Stimulated activated CD4-positive, alpha-beta T cell treated with anti-CD3 and anti-CD28 coated beads, Interleukin-4, amount 100 ng/mL, for 48 hours (primary cell): ENCODE measurements around the gene MGMT.

Source experiments
- DNase-seq, 2 donors: peaks; one replicate each; pipeline ENCODE4 v3.0.0-alpha.2; 2020; ENCODE audit warnings: low read depth in 2 of 2

The MGMT gene

DNA sequence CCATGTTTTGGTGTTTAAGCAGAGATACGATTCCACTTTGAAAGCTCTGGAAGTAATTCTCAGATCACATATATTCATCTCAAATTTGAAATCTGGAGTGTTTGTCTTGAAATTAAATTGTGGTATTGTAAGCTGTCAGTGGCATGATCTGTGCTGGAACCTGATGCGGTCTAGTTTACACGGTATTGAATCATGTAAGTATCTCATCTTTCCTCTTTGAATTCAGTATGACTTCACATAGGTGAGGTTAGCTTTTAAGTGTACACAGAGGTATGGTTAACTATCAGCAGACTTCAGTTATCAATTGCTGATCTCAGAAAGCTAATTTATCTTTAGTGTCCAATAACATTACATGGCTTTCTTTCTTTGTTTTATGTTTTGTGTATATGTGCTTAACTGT lies 155.2 kb downstream of the MGMT start:
- no peak for DNase-seq

DNA sequence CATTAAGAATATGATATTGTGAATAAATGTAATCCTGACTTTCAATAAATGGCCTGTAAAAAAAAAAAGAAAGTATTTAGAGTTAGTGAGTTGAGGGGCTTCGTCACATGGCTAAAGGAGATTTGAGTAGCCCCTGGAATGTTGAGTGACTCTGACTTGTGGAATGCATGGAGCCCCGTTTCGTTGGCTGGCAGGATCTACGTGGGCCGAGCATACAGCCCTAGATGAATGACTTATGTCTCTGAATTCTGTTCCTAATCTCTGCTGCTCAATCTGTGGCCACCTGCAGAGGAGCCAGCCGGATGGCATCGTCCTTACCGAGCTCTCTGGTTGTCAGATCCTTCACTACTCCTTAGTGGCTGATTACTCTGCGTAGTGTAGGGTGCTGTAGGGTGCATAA lies 155.7 kb downstream of the MGMT start:
- no peak for DNase-seq

DNA sequence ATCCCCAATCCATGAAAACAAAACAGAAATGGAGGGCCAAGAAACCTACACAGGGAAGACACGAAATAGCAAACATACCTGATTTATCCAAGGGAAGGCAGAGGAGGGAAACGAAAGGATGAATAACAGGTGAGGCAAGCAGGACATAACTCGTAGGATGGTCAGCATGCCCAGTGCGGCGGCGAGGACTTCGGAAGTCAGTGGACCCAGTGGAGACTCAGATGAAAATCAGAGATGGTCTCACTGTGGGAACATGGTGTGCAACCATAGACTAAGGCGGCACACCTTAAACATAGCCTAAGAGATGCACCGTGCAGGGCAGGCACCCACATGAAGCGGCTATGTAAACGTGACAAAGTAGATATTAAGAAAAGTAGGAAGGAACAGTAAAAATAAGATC lies 157.5 kb downstream of the MGMT start:
- no peak for DNase-seq

- DNase-seq, result no peak
Observed at GRCh38 chr10:129626309-129626708, 159.3 kb downstream of the MGMT start.

DNA sequence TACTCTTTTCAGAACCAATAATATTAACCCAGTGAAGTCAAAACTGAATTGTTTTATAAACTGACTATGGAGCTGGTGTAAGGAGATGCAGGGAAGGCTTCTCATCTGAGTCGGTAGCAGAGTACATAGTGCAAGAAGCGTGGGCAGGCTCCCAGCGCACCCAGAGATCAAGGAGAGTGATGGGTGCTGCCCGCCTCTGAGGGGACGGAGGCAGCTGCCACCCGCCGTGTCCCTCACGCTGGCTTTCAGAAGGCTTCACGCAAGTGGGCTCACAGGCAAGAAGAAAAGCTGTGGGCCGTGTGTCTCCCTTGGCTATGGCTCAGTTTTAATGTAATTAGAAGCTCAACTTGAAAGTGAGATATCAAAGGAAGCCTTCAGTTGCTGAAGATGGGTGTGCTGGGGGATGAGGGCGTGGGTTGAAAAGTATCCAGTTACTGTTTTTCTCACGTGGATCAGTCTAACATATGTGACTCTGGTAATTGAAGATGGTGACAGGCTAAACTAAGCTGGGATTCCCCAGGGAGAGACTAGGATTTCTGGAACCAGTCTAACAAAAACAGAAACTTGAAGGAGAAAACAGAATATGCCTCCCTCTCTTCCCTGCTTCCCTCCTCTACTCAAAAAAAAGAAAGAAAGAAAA lies 159.9 kb downstream of the MGMT start:
- DNase-seq, result no peak

DNA sequence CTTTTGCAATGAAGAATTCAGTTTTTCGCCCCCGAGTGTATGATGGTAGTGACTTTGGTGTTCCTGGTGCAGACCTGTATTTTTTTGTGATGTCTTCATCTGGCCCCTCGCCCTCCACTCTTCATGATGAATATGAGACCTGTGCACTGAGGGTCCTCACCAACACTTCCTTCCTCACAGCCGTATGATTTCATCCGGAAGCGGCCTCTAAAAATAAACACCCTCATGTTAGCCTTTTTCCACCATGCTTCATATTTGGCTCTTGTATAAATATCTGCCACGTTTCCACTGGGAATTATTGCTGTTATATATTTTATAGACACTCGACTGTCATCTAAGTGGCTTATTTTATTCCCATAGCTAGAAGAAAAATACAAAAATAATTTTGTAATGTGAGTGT lies 160.4 kb downstream of the MGMT start:
- DNase-seq, result no peak

DNA sequence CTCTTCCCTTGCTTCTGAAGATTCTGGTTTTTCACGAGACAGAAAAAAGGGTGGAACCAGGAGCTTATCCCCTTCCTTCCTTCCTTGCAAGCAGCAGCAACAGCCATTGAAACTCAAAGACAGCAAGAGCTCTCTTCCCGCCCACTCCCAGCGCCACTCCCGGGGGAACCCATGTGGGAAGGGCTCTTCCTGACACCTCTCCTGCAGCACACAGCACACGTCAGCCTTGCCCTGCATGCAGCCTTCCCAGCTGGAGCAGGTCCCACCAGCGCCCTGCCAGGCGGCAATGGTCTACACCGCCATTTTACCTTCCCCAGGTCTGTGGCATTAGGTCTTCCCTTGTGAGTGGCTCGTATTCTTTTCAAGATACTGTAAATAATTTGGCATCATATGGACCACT lies 161.8 kb downstream of the MGMT start:
- DNase-seq, result no peak

DNA sequence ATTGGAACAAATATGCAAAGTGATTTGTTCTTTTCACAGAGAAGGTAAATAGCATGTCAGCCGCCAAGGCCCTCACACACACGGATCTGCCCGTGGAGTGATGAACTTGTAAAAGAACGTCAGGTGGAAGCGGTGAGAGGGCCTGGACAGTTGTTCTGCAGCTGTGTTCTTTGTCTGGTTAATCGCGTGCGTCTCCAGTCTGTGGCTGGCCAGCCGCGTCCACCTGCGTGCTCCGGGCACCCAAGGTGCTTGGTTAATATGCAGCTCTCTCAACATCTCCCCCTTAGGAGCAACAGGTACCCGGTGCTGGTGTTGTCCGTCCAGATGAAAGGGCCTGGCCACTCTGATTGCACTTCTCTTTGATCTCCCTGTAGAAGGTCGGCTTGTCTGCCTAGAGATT lies 162.9 kb downstream of the MGMT start:
- DNase-seq, result no peak

DNA sequence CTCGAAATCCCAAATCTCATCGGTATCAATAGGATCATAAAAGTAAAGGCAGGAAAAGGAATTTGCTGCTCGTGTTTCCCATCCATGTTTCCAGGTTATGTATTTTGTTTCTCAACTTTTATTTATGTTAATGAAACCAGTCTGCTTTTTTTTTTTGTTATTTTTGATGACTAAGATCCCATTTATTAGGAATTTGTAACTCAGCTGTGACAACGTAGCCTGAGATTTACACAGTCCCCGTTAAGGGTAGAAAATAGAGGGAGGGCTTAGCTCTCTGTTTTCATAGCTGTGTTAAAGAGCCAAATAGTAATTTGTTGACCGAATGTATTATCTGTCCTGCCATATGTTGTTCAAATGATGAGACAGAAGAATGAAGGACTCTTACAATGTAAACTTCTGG lies 164.0 kb downstream of the MGMT start:
- no peak for DNase-seq

DNA sequence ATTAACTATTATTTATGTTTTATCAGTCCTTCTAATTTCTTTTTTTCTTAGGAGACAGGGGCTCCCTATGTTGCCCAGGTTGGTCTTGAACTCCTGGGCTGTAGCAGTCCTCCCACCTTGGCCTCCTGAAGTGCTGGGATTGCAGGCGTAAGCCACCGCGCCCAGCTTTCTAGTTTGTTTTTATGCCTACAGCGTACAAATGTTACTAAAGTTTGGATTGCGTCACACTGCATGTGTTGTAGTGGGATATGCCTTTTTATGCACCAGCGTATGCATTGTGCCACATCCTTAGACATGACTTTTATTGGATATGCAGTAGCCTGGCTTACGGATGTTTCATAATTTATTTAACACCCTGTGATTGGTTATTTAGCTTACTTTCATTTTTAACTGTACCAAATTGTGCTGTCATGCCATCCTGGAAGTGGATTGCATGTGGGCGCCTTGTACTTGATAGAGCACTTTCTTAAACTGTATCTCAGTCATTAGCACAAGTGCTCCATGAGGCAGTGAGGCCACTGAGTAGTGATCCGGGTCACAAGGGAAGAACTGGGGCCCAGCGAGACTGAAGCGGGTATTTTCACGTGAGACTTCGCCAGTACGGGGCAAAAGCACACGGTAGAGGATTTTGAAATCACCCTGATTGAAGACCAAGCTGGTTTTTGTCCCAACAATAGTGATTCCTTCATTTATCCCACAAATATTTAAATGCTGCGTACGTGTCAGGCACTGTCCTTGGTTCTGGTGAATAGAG lies 165.0 kb downstream of the MGMT start:
- no peak for DNase-seq

GRCh38 chr10:129637010-129637409 lies 170.0 kb downstream of the MGMT start:
- no peak for DNase-seq

DNA sequence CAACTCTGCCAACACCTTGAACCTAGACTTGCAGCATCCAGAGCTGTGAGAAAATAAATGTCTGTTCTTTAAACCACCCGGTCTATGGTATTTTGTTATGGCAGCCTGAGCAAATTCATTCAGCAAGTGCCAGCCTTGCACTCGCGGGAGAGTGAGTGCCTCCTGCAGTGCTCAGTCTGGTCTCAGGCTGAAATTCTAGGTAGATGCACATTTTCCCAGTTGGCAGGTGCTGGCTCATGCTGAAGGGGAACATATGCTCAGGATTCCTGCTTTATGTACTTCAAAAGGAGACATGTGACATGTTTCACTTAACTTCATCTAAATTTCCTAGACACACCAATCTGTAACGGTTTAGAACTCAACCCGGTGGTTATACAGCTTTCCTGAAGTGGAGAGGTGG lies 170.8 kb downstream of the MGMT start:
- no peak for DNase-seq

- no peak for DNase-seq
Observed at GRCh38 chr10:129641351-129641750, 174.3 kb downstream of the MGMT start.

- no peak for DNase-seq
Observed at GRCh38 chr10:129641982-129642381, 174.9 kb downstream of the MGMT start.

- DNase-seq, result no peak
Observed at GRCh38 chr10:129642427-129642826, 175.4 kb downstream of the MGMT start.

- no peak for DNase-seq
Observed at GRCh38 chr10:129643266-129643665, 176.2 kb downstream of the MGMT start.

GRCh38 chr10:129645487-129645886 lies 178.4 kb downstream of the MGMT start:
- no peak for DNase-seq

DNA sequence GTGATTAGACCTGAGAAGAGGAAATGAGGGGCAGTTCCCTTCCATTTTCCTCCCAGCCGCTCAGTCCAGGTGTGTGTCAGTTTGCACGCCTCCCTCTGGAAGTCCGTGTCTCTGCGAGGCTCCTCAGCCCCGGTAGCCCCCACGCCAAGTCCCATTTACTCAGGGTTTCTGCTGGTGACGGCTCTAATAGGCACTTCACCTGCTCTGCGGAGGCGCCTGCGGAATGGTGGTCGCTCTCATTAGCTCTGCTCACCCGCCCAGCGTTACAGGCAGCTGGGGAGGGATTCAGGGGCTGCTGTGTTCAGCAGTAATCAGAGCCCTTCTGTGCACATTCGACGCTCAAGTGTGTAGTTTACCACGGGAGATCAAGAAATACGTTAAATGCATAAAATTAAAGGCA lies 179.9 kb downstream of the MGMT start:
- no peak for DNase-seq

DNA sequence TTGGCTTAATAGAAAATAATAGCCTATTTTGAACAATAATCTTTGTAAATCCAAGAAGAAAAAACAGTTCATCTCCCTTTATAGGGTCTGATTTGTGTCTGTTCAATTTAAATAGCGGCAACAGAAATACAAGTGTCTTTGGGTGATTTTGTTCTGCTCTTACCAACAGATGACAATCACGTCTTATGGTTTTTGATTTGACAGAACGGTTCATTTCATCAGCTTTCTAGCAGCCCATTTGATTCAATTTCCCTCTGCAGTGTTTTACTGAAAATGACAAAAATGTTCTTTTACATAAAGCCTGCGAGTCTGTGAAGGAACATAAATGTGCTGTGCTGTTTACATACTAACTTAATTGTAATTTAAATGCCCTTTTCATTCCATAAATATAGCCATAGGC lies 180.5 kb downstream of the MGMT start:
- DNase-seq, result no peak

- DNase-seq, result no peak
Observed at GRCh38 chr10:129648856-129649255, 181.8 kb downstream of the MGMT start.

DNA sequence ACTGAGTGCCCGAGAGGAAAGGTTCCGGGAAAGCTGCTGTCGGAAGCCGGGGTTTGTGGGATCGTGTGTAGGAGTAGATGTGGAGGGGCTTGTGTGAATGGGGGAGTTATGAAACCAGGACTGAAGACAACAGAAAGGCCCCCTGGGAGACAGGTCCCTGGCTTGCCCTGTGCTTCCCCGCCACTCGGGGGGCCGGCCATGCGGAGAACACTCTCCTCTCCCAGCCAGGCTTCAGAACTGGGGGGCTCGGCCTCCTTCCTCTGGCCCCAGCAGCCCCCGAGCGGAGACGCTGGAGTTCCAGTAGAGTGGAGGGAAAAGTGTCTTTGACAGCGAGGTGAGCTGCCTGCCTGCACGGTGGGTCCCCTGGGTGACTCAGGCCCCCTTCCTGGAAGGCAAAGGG lies 185.0 kb downstream of the MGMT start:
- no peak for DNase-seq

DNA sequence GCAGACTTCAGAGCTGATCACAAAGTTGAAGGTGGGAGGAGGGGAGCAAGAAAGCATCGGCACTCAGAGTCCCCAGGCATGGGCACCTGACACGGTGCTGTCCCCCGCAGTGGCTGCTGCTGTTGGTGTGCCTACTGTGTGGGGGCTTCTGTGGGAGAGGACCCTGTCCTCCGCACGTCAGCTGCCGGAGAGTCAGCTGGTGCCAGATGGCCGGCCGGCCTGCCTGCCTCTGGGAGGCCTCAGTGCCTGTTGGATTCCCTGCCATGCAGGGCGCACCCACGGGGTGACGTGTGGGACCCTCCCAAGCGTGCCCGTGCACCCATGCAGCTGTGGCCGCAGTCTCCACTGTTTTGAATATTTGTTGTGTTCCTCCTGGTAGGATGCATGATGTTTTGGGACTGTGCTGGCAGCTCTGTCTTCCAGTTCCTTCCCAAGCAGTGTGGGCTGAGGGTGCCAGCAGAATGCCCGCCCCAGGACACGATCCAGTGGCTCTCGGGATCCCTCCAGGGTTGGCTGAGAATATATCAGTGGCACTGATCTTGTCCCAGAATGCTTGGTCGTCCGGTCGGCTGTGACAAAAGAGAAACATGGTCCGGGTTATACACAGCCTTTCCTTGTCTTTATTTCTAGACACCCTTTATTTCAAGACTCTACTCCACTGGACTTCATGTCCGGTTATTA lies 185.6 kb downstream of the MGMT start:
- DNase-seq, result no peak

DNA sequence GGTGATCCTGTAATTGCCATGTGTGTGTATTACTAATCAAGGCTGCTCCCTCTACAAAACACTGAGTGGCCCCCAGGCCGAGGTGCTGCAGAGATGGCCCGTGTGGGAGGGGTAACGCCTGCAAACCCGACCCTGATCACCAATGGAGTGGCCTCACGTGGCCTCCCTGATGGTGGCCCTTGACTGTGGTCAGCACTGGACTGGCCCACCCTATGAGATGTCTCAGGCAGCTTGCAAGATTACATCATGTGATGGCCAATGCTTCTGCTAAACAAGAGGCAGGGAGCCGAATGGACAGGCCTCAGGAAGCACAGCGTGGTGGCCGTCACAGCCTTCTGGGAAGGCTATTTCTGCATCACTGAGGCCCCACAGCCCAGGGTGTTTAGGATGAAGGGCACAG lies 186.4 kb downstream of the MGMT start:
- DNase-seq, result no peak
